Measurements from ENCODE around the gene CACNA1B. TPM values are rescaled to one million over a fixed set of nuclear protein-coding genes. Genes with fewer than 3 reads are reported as not detected.
"Not testable (repeated sequence)": the region's sequence is repeated elsewhere in the genome, so short reads cannot be mapped to it uniquely, and the experiment has no call there.

CACNA1B gene
- total RNA-seq, 5 donors from 2014 or later (not counting 1 experiment from before 2014, with no cell fraction given): 0.03 to 0.09 (median 0.03) TPM; not detected in 2

- H3K4me3 ChIP-seq (ENCODE audit: control insufficient read depth in 1 of 2, extremely low read depth in 1 of 2, low read length in 1 of 2); POLR2A ChIA-PET; H3K9me3 ChIP-seq; CTCF ChIA-PET; H3K9me3 Mint-ChIP-seq; H3K27me3 Mint-ChIP-seq; H3K36me3 Mint-ChIP-seq; H3K27ac Mint-ChIP-seq; H3K36me3 ChIP-seq (ENCODE audit: control insufficient read depth in 2 of 2, extremely low read depth in 1 of 2, insufficient read depth in 1 of 2, low read length in 1 of 2); H3K4me3 Mint-ChIP-seq; H3K4me1 ChIP-seq (ENCODE audit: control insufficient read depth in 1 of 2, extremely low read depth in 1 of 2, insufficient read depth in 2 of 2, low read length in 2 of 2); H3K4me1 Mint-ChIP-seq; H3K27ac ChIP-seq (ENCODE audit: low read length); DNase-seq; H3K27me3 ChIP-seq (replicated peaks in 1 of 2; ENCODE audit: control insufficient read depth in 2 of 2, extremely low read depth in 1 of 2, insufficient read depth in 2 of 2, low read length in 1 of 2): not testable (repeated sequence)
- WGBS (ENCODE audit: insufficient coverage): 91% methylated on average over 3 of the region's 12 CpGs
- ATAC-seq (replicated peaks in 1 of 4): peak in 2 of 4 experiments; percentile 18 to 41
Observed at GRCh38 chr9:138128027-138128426, 250.4 kb downstream of the CACNA1B start.

GRCh38 chr9:138129318-138129717 lies 251.7 kb downstream of the CACNA1B start:
- H3K27me3 ChIP-seq (replicated peaks in 1 of 2; ENCODE audit: control insufficient read depth in 2 of 2, extremely low read depth in 1 of 2, insufficient read depth in 2 of 2, low read length in 1 of 2); H3K9me3 Mint-ChIP-seq; H3K9me3 ChIP-seq; ATAC-seq (replicated peaks in 1 of 4); H3K4me1 ChIP-seq (ENCODE audit: control insufficient read depth in 1 of 2, extremely low read depth in 1 of 2, insufficient read depth in 2 of 2, low read length in 2 of 2); H3K4me1 Mint-ChIP-seq; CTCF ChIA-PET; H3K27me3 Mint-ChIP-seq; H3K27ac Mint-ChIP-seq; H3K4me3 ChIP-seq (ENCODE audit: control insufficient read depth in 1 of 2, extremely low read depth in 1 of 2, low read length in 1 of 2); POLR2A ChIA-PET; H3K4me3 Mint-ChIP-seq; H3K27ac ChIP-seq (ENCODE audit: low read length); DNase-seq; H3K36me3 ChIP-seq (ENCODE audit: control insufficient read depth in 2 of 2, extremely low read depth in 1 of 2, insufficient read depth in 1 of 2, low read length in 1 of 2); H3K36me3 Mint-ChIP-seq: not testable (repeated sequence)
- 70% methylated on average over 1 of the region's 4 CpGs for WGBS (ENCODE audit: insufficient coverage)

DNA sequence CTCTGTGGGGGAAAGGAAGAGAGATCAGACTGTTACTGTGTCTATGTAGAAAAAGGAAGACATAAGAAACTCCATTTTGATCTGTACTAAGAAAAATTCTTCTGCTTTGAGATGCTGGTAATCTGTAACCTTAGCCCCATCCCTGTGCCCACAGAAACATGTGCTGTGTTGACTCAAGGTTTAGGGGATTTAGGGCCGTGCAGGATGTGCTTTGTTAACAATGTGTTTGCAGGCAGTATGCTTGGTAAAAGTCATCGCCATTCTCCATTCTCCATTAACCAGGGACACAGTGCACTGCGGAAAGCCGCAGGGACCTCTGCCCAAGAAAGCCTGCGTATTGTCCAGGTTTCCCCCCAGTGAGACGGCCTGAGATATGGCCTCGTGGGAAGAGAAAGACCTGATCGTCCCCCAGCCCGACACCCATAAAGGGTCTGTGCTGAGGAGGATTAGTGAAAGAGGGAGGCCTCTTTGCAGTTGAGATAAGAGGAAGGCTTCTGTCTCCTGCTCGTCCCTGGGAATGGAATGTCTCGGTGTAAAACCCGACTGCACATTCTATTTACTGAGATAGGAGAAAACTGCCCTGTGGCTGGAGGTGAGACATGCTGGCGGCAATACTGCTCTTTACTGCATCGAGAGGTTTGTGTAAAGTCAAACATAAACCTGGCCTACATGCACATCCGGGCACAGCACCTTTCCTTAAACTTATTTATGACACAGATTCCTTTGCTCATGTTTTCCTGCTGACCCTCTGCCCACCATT lies 255.5 kb downstream of the CACNA1B start:
- H3K27ac Mint-ChIP-seq; H3K4me3 Mint-ChIP-seq; H3K9me3 Mint-ChIP-seq; H3K4me1 Mint-ChIP-seq; POLR2A ChIA-PET; CTCF ChIA-PET; DNase-seq; ATAC-seq (replicated peaks in 1 of 4); H3K27me3 ChIP-seq (replicated peaks in 1 of 2; ENCODE audit: control insufficient read depth in 2 of 2, extremely low read depth in 1 of 2, insufficient read depth in 2 of 2, low read length in 1 of 2); H3K4me3 ChIP-seq (ENCODE audit: control insufficient read depth in 1 of 2, extremely low read depth in 1 of 2, low read length in 1 of 2); H3K27me3 Mint-ChIP-seq; H3K9me3 ChIP-seq; H3K36me3 ChIP-seq (ENCODE audit: control insufficient read depth in 2 of 2, extremely low read depth in 1 of 2, insufficient read depth in 1 of 2, low read length in 1 of 2); H3K27ac ChIP-seq (ENCODE audit: low read length); H3K36me3 Mint-ChIP-seq; H3K4me1 ChIP-seq (ENCODE audit: control insufficient read depth in 1 of 2, extremely low read depth in 1 of 2, insufficient read depth in 2 of 2, low read length in 2 of 2): not testable (repeated sequence)
- WGBS (ENCODE audit: insufficient coverage): 95% methylated on average over 4 of the region's 15 CpGs

- H3K4me3 Mint-ChIP-seq; H3K27ac ChIP-seq (ENCODE audit: low read length); POLR2A ChIA-PET; H3K4me3 ChIP-seq (ENCODE audit: control insufficient read depth in 1 of 2, extremely low read depth in 1 of 2, low read length in 1 of 2); H3K9me3 Mint-ChIP-seq; H3K4me1 ChIP-seq (ENCODE audit: control insufficient read depth in 1 of 2, extremely low read depth in 1 of 2, insufficient read depth in 2 of 2, low read length in 2 of 2); DNase-seq; H3K27me3 Mint-ChIP-seq; H3K27ac Mint-ChIP-seq; H3K36me3 Mint-ChIP-seq; CTCF ChIA-PET; H3K36me3 ChIP-seq (ENCODE audit: control insufficient read depth in 2 of 2, extremely low read depth in 1 of 2, insufficient read depth in 1 of 2, low read length in 1 of 2); ATAC-seq (replicated peaks in 1 of 4); H3K27me3 ChIP-seq (replicated peaks in 1 of 2; ENCODE audit: control insufficient read depth in 2 of 2, extremely low read depth in 1 of 2, insufficient read depth in 2 of 2, low read length in 1 of 2); H3K9me3 ChIP-seq; H3K4me1 Mint-ChIP-seq: not testable (repeated sequence)
- WGBS (ENCODE audit: insufficient coverage): 100% methylated on average over 1 of the region's 4 CpGs
Observed at GRCh38 chr9:138134581-138134980, 257.0 kb downstream of the CACNA1B start.

GRCh38 chr9:138139096-138139495 lies 261.5 kb downstream of the CACNA1B start:
- H3K36me3 ChIP-seq (ENCODE audit: control insufficient read depth in 2 of 2, extremely low read depth in 1 of 2, insufficient read depth in 1 of 2, low read length in 1 of 2); H3K27me3 ChIP-seq (replicated peaks in 1 of 2; ENCODE audit: control insufficient read depth in 2 of 2, extremely low read depth in 1 of 2, insufficient read depth in 2 of 2, low read length in 1 of 2); H3K27me3 Mint-ChIP-seq; H3K9me3 ChIP-seq; POLR2A ChIA-PET; H3K4me3 Mint-ChIP-seq; H3K27ac ChIP-seq (ENCODE audit: low read length); H3K4me3 ChIP-seq (ENCODE audit: control insufficient read depth in 1 of 2, extremely low read depth in 1 of 2, low read length in 1 of 2); H3K36me3 Mint-ChIP-seq; H3K9me3 Mint-ChIP-seq; H3K27ac Mint-ChIP-seq; CTCF ChIA-PET; H3K4me1 ChIP-seq (ENCODE audit: control insufficient read depth in 1 of 2, extremely low read depth in 1 of 2, insufficient read depth in 2 of 2, low read length in 2 of 2); DNase-seq; ATAC-seq (replicated peaks in 1 of 4); H3K4me1 Mint-ChIP-seq: not testable (repeated sequence)
- WGBS (ENCODE audit: insufficient coverage): 95% methylated on average over 7 of the region's 14 CpGs

DNA sequence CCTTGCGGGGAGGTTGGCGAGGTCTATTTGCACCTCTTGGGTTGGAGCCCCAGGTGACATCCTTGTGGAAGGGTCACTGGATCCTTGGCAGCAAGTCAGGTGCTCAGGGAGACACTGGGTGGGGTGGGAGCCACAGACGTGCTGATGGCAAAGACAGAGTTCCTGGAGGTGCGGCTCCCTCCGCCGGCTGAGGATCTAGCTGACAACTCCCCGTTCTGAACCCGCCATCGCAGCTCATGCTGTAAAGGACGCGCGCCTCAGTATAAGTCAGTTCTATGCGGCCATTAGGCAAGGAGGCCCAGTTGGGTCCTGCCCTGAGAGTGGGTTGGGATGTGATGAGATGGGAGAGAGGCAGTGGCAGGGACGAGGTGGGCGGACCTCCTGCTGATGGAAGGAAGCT lies 263.4 kb downstream of the CACNA1B start:
- H3K4me1 Mint-ChIP-seq; DNase-seq; H3K27ac ChIP-seq (ENCODE audit: low read length); H3K36me3 Mint-ChIP-seq; H3K27me3 Mint-ChIP-seq; H3K36me3 ChIP-seq (ENCODE audit: control insufficient read depth in 2 of 2, extremely low read depth in 1 of 2, insufficient read depth in 1 of 2, low read length in 1 of 2); CTCF ChIA-PET; H3K4me3 ChIP-seq (ENCODE audit: control insufficient read depth in 1 of 2, extremely low read depth in 1 of 2, low read length in 1 of 2); H3K27me3 ChIP-seq (replicated peaks in 1 of 2; ENCODE audit: control insufficient read depth in 2 of 2, extremely low read depth in 1 of 2, insufficient read depth in 2 of 2, low read length in 1 of 2); POLR2A ChIA-PET; H3K4me3 Mint-ChIP-seq; ATAC-seq (replicated peaks in 1 of 4); H3K9me3 Mint-ChIP-seq; H3K4me1 ChIP-seq (ENCODE audit: control insufficient read depth in 1 of 2, extremely low read depth in 1 of 2, insufficient read depth in 2 of 2, low read length in 2 of 2); H3K9me3 ChIP-seq; H3K27ac Mint-ChIP-seq: not testable (repeated sequence)
- WGBS (ENCODE audit: insufficient coverage): 86% methylated on average over 9 of the region's 15 CpGs

Measured in T-cell (primary cell).